Globus pallidus (tissue), 1 donor: Measurements from ENCODE around the gene NRXN3.
"Not testable (repeated sequence)": the region's sequence is repeated elsewhere in the genome, so short reads cannot be mapped to it uniquely, and the experiment has no call there.

Experiments used
- DNase-seq: peaks from one replicate; pipeline ENCODE4 v3.0.0-alpha.2; 2015; ENCODE audit warnings: low spot score

The NRXN3 gene

GRCh38 chr14:78487573-78487972, 317.4 kb downstream of the NRXN3 start:
- DNase-seq: not testable (repeated sequence)

- DNase-seq: no peak
Observed at GRCh38 chr14:78488938-78489337, 318.8 kb downstream of the NRXN3 start.

GRCh38 chr14:78491048-78491447, 320.9 kb downstream of the NRXN3 start:
- DNase-seq: no peak

GRCh38 chr14:78498062-78498595, 328.0 kb downstream of the NRXN3 start:
- peak; percentile 67 for DNase-seq

- DNase-seq: no peak
Observed at GRCh38 chr14:78501909-78502308, 331.7 kb downstream of the NRXN3 start.

- DNase-seq: no peak
Observed at GRCh38 chr14:78508023-78508422, 337.9 kb downstream of the NRXN3 start.

GRCh38 chr14:78509516-78509915, 339.3 kb downstream of the NRXN3 start:
- no peak for DNase-seq

- no peak for DNase-seq
Observed at GRCh38 chr14:78512021-78512420, 341.8 kb downstream of the NRXN3 start.

DNA sequence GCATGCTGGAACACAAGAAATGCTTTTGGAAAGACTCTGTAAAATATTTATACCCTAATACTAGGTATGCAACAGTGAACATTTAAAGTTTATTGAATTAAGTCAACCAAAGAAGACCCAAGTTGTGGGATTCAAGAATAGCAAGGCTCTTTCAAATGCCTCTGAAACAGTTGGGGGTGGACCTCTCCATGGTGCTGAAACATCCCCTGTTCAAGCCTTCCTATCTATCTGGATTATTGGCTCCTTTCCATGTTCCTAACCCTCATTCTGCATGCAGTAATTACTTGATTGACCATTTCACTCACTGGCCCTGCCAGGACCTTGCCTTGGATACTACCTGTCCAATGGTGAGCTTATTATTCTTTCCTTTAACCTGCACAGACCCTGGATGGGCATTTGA, 349.7 kb downstream of the NRXN3 start:
- peak; percentile 20 for DNase-seq

DNA sequence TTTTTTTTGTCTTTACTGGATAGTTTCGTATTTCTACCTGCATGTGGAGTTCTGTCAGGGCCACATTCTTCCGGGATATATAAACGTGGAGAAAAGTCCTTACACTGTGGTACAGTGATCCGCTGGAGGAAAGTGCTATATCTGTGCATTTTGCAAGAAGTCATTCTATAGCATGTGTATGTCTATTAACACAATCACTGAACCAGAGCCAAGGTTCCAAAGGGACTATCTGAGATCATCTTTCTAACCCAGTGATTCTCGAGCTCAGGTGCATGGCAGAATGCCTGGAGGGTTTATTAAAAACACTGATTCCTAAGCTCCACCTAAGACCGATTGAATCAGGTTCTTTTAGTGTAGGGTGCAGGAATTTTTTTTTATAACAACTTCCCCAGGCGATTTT, 354.0 kb downstream of the NRXN3 start:
- DNase-seq: no peak

DNA sequence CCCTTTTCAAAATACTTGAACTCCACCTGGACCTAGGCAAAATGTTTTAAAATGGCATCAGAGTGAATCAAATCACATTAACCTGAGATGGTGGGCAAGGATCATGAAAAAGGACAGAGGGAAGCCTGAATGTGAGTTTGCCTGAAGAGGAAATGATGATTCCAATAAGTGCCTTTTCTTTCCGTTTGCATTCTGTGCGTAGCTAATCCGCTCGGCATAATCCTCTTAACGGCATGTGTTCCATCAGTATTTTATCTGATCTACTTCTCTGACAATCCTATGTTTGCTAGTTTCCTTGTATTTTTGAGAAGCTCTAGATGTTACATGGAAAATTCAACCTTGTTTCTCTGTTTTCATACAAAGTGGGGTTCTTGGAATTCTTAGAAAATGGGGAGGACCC, 354.6 kb downstream of the NRXN3 start:
- DNase-seq: no peak

DNA sequence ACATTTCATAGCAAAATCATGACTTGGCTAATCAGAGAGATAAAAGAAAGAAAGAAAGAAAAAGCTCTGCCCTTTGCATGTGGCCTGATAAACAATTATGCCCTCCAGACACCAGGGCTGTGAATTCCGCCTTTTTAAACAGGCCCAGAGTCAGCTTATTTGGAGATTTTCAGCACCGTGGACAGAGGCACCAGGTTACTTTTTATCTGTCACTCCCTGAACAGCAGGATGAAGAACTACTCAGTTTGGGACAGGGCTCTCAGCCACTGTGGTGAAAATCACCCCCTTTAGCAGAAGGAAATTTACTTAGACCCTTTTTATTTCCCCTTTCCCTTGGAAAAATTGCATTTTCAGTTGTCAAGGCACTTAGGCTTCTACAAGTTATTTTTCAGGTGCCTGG, 359.9 kb downstream of the NRXN3 start:
- no peak for DNase-seq

- DNase-seq: no peak
Observed at GRCh38 chr14:78534141-78534540, 364.0 kb downstream of the NRXN3 start.

DNA sequence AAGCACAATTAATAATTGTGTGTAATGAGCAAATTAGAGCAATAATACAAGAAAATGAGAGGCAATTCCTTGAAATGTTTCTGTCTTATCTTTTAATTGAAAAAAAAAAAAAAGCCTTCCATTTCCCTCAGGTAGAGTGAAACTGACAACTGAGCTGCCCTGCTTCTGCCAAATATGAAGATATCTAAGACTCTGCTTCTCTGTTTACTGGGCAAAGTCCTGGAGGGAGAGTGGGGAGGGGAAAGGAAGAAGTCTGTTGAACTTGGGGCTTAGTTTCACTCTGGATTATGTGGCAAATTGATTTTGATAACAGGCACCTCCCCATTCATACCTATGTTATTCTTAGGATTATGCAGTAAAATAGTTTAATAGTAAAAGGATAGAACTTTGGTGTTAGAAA, 364.9 kb downstream of the NRXN3 start:
- no peak for DNase-seq

DNA sequence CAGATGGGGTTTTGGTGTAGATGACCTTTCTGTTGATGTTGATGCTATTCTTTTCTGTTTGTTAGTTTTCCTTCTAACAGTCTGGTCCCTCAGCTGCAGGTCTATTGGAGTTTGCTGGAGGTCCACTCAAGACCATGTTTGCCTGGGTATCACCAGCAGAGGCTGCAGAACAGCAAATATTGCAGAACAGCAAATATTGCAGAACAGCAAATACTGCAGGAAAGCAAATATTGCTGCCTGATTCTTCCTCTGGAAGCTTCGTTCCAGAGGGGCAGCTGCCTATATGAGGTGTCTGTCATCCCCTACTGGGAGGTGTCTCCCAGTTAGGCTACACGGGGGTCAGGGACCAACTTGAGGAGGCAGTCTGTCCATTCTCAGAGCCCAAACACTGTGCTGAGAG, 371.6 kb downstream of the NRXN3 start:
- not testable (repeated sequence) for DNase-seq

- no peak for DNase-seq
Observed at GRCh38 chr14:78543433-78543832, 373.3 kb downstream of the NRXN3 start.

DNA sequence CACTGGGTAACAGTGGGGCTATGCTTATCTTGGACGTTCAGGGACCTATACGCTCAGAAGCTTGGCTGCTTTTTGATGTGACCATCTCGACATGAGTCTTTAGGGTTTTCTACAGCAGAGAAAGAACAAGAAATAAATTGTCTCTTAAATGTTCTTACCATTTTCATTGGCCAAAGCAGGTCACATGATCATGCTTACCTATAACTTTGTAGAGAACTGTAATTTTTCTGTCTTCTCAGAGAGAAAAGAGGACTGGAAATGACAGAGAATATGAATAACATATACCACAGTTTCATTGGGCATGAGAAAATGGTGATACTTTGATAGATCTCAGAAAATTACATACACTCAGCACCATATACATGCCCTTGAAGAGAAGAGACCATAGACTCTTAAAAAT, 390.9 kb downstream of the NRXN3 start:
- no peak for DNase-seq

DNA sequence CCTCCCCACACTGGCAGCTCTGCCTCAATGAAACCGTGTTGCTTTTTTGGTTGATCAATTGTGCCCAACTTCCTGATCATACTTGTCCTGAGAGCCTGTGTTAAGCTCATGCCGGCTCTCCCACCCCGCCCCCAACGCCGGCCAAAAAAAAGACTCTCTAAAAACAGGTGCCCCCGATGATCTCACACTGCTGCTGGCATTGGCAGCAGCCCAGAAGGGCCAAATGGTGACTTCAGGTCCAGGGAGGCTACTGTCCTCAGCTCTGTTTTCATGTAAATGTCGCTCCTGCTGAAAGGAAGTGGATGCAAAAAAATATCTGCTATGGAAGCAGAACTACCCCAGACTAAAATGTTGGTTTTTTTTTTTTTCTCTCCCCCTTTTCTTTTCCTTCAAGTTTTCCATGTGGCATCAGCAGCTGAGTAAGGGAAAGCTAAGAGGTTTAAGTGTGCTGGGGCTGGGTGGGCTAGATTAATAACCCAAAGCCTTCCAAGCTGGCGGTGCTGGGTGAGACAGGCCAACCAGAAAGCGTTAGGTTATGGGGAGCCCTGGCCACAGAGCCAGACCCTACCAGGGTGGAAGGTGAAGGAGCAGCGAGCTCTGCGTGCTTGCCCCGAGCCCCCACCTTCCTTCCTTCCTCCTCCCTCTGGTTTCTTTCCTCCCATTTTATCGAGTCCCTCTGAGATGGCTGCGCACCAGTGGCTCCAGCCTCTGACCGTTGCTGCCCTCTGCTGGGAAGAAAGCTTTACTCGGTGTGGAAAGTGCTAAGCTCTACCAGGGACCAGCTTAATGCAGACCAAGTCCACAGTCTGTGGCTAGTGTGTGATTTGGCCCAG, 396.1 kb downstream of the NRXN3 start:
- peak; percentile 87 for DNase-seq

- DNase-seq: no peak
Observed at GRCh38 chr14:78566859-78567172, 396.6 kb downstream of the NRXN3 start.

- DNase-seq: no peak
Observed at GRCh38 chr14:78567343-78567742, 397.2 kb downstream of the NRXN3 start.

DNA sequence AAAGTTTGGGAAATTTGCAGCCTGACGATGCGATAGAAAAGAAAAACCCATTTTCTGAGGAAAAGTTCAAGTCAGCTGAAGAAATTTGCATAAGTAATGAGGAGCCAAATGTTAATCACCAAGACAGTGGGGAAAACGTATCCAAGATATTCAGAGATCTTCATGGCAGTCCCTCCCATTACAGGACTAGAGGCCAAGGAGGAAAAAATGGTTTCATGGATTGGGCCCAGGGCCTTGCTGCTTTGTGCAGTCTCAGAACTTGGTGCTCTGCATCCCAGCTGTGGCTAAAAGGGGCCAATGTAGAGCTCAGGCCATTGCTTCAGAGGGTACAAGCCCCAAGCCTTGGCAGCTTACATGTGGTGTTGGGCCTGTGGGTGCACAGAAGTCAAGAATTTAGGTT, 403.6 kb downstream of the NRXN3 start:
- not testable (repeated sequence) for DNase-seq

- no peak for DNase-seq
Observed at GRCh38 chr14:78576437-78577166, 406.4 kb downstream of the NRXN3 start.

GRCh38 chr14:78581229-78581628, 411.1 kb downstream of the NRXN3 start:
- DNase-seq: no peak
